Measurements from ENCODE around the gene GIMAP4. TPM values are rescaled to one million over a fixed set of nuclear protein-coding genes. Genes with fewer than 3 reads are reported as not detected.
"Not testable (repeated sequence)": the region's sequence is repeated elsewhere in the genome, so short reads cannot be mapped to it uniquely, and the experiment has no call there.

GIMAP4 gene
- total RNA-seq: 18.2 TPM
- long read RNA-seq, transcript GIMAP4-201 (3 exons, 2,060 nt): major isoform, 17 of 18 reads
- long read RNA-seq, partial matches to known transcripts: 0 of 18 reads
- long read RNA-seq, other reads (novel, unspliced or antisense): 0 of 18 reads

GRCh38 chr7:150567169-150567568 lies at the start of gene GIMAP4:
GIMAP4 (plus strand) TSS chr7:150567390; CDS start chr7:150569902, 2,512 bp downstream.
- DNase-seq (ENCODE audit: low spot score): no peak
- intact Hi-C loops (cut with DNase I): loop anchor here (5.0 kb wide), 2 partner anchors 45 to 150 kb away; partner anchors contain the start of gene GIMAP1

- no peak for DNase-seq (ENCODE audit: low spot score)
- intact Hi-C loops (cut with DNase I): loop anchor here (5.0 kb wide), 1 partner anchor 67 kb away; the partner anchor contains the start of gene GIMAP8
These were observed 47.9 kb upstream of the GIMAP4 start for GRCh38 chr7:150519310-150519709.

- no peak for DNase-seq (ENCODE audit: low spot score)
- intact Hi-C loops (cut with DNase I): loop anchor here (5.0 kb wide), 1 partner anchor 47 kb away; the partner anchor contains the start of gene GIMAP4
These were observed 47.0 kb upstream of the GIMAP4 start for GRCh38 chr7:150520145-150520544.

GRCh38 chr7:150522931-150523330 lies 44.3 kb upstream of the GIMAP4 start:
- DNase-seq (ENCODE audit: low spot score): not testable (repeated sequence)

GRCh38 chr7:150524018-150524417 lies 43.2 kb upstream of the GIMAP4 start:
- no peak for DNase-seq (ENCODE audit: low spot score)
- intact Hi-C loops (cut with DNase I): loop anchor here (5.0 kb wide), 1 partner anchor 43 kb away; the partner anchor contains the start of gene GIMAP4

More at GRCh38 chr7:150522931-150523330, 44.3 kb upstream of the GIMAP4 start:
- intact Hi-C loops (cut with DNase I): loop anchor here (5.0 kb wide), 1 partner anchor 44 kb away; the partner anchor contains the start of gene GIMAP4

- no peak for DNase-seq (ENCODE audit: low spot score)
- intact Hi-C loops (cut with DNase I): no loop called here
These were observed 35.5 kb upstream of the GIMAP4 start for GRCh38 chr7:150531704-150532103.

GRCh38 chr7:150538259-150538658 lies 28.9 kb upstream of the GIMAP4 start:
- DNase-seq (ENCODE audit: low spot score): no peak
- intact Hi-C loops (cut with DNase I): no loop called here

- intact Hi-C loops (cut with DNase I): no loop called here
- DNase-seq (ENCODE audit: low spot score): no peak
These were observed 14.0 kb upstream of the GIMAP4 start for GRCh38 chr7:150553163-150553562.

- intact Hi-C loops (cut with DNase I): no loop called here
- DNase-seq (ENCODE audit: low spot score): no peak
These were observed 10.6 kb upstream of the GIMAP4 start for GRCh38 chr7:150556521-150557138.

- intact Hi-C loops (cut with DNase I): no loop called here
- DNase-seq (ENCODE audit: low spot score): no peak
These were observed 6.7 kb upstream of the GIMAP4 start for GRCh38 chr7:150560486-150560885.

GRCh38 chr7:150562919-150563318 lies 4.3 kb upstream of the GIMAP4 start:
- intact Hi-C loops (cut with DNase I): no loop called here
- no peak for DNase-seq (ENCODE audit: low spot score)

- DNase-seq (ENCODE audit: low spot score): no peak
- intact Hi-C loops (cut with DNase I): no loop called here
These were observed 3.2 kb upstream of the GIMAP4 start for GRCh38 chr7:150564006-150564405.

- DNase-seq (ENCODE audit: low spot score): no peak
- intact Hi-C loops (cut with DNase I): no loop called here
These were observed 2.6 kb upstream of the GIMAP4 start for GRCh38 chr7:150564566-150564965.

- intact Hi-C loops (cut with DNase I): loop anchor here (5.0 kb wide), 2 partner anchors 43 to 152 kb away; partner anchors contain the start of gene GIMAP1
- no peak for DNase-seq (ENCODE audit: low spot score)
These were observed 2.0 kb upstream of the GIMAP4 start for GRCh38 chr7:150565239-150565638.

GRCh38 chr7:150566123-150566522 lies 1.1 kb upstream of the GIMAP4 start:
- intact Hi-C loops (cut with DNase I): loop anchor here (5.0 kb wide), 2 partner anchors 44 to 151 kb away; partner anchors contain the start of gene GIMAP1

GRCh38 chr7:150566572-150566971 lies 618 bp upstream of the GIMAP4 start:
- intact Hi-C loops (cut with DNase I): loop anchor here (5.0 kb wide), 2 partner anchors 44 to 151 kb away; partner anchors contain the start of gene GIMAP1
- no peak for DNase-seq (ENCODE audit: low spot score)

More at GRCh38 chr7:150566123-150566522, 1.1 kb upstream of the GIMAP4 start:
- DNase-seq (ENCODE audit: low spot score): no peak

GRCh38 chr7:150567871-150568301 lies 696 bp downstream of the GIMAP4 start:
- intact Hi-C loops (cut with DNase I): loop anchor here (5.0 kb wide), 2 partner anchors 46 to 149 kb away; partner anchors contain the start of gene GIMAP1
- no peak for DNase-seq (ENCODE audit: low spot score)

- intact Hi-C loops (cut with DNase I): loop anchor here (5.0 kb wide), 2 partner anchors 46 to 149 kb away; partner anchors contain the start of gene GIMAP1
- no peak for DNase-seq (ENCODE audit: low spot score)
These were observed 1.5 kb downstream of the GIMAP4 start for GRCh38 chr7:150568714-150569113.

GRCh38 chr7:150569245-150569955 lies 2.2 kb downstream of the GIMAP4 start:
- DNase-seq (ENCODE audit: low spot score): no peak
- intact Hi-C loops (cut with DNase I): loop anchor here (5.0 kb wide), 2 partner anchors 47 to 148 kb away; partner anchors contain the start of gene GIMAP1
